K562 (cell line): ENCODE results near the gene SCARF2. TPM values are rescaled to one million over a fixed set of nuclear protein-coding genes. Genes with fewer than 3 reads are reported as not detected.

Experiments
- AFF1 ChIP-seq, 2 experiments: fragments of 450-650 bp; IDR thresholded peaks; 2 replicates each; pipeline ENCODE4 v1.6.1; 2018; ENCODE audit warnings: mild to moderate bottlenecking in 2 of 2, low read depth in 1 of 2; ENCODE audit not compliant: partially characterized antibody in 2 of 2
- EWSR1 ChIP-seq: fragments of 450-650 bp; IDR thresholded peaks from 2 replicates; pipeline ENCODE4 v1.6.1; 2018; ENCODE audit warnings: borderline replicate concordance, mild to moderate bottlenecking, low read depth, moderate library complexity; ENCODE audit not compliant: partially characterized antibody
- FOSL1 ChIP-seq: fragments of 200-800 bp; sonication (Bioruptor generic); conservative IDR thresholded peaks from 2 replicates; pipeline ENCODE4 v1.6.1; 2016; ENCODE audit warnings: missing genetic modification characterization, missing compliant biosample characterization
- HNRNPLL ChIP-seq: fragments of 200-400 bp; formaldehyde crosslinking; IDR thresholded peaks from 2 replicates; pipeline ENCODE4 v1.6.1; 2017; ENCODE audit warnings: low read length, low read depth, mild to moderate bottlenecking; ENCODE audit not compliant: poor library complexity, severe bottlenecking
- MAFF ChIP-seq: IDR thresholded peaks from 2 replicates; pipeline ENCODE4 v1.6.1; 2012; ENCODE audit warnings: low read length, improper control_type of control experiment
- MBD1 ChIP-seq: fragments of 250-450 bp; sonication (Bioruptor Pico); IDR thresholded peaks from 2 replicates; pipeline ENCODE4 v1.8.0; 2022; ENCODE audit warnings: inconsistent platforms
- MTA3 ChIP-seq: fragments of 450-650 bp; formaldehyde crosslinking; IDR thresholded peaks from 2 replicates; pipeline ENCODE4 v1.6.1; 2017; ENCODE audit warnings: mild to moderate bottlenecking, borderline replicate concordance
- PBX2 ChIP-seq, 2 experiments: IDR thresholded peaks in 1 of 2; conservative IDR thresholded peaks in 1 of 2; 2 replicates each; pipeline ENCODE4 v1.6.1; 2016; ENCODE audit warnings: low read depth in 2 of 2, mild to moderate bottlenecking in 1 of 2, missing compliant biosample characterization in 1 of 2, missing genetic modification characterization in 1 of 2, moderate library complexity in 1 of 2
- POLR2G ChIP-seq: fragments of 200-400 bp; formaldehyde crosslinking; IDR thresholded peaks from 2 replicates; pipeline ENCODE4 v1.6.1; 2017; ENCODE audit warnings: low read depth, mild to moderate bottlenecking, antibody characterized with exemption, low read length, moderate library complexity
- TFAM ChIP-seq: fragments of 250-450 bp; sonication (Bioruptor Pico); conservative IDR thresholded peaks from 2 replicates; pipeline ENCODE4 v1.5.0; 2021; ENCODE audit warnings: mild to moderate bottlenecking, moderate library complexity
- ZNF12 ChIP-seq: sonication (generic); formaldehyde crosslinking; IDR thresholded peaks from 2 replicates; pipeline ENCODE4 v1.4.0; 2020; ENCODE audit warnings: mild to moderate bottlenecking, missing genetic modification reagents
- polyA plus RNA-seq, 8 experiments: library from polyadenylated mRNA; depleted of rRNA in 4 of 8; stranded (reverse) in 5 of 8; unstranded in 3 of 8; fragments of >200 nt; fragmentation: Nextera tagmentation in 2 of 8; fragmentation: Illumina TruSeq in 1 of 8; extraction: Ambion mirVana in 2 of 8; extraction: Trizol in 1 of 8; gene quantifications; 2 replicates each; pipeline versions ENCODE4 v1.2.1 to v1.2.3, GENCODE V29; 2011 to 2014; ENCODE audit warnings: inconsistent platforms in 1 of 8, missing spikeins in 1 of 8
- total RNA-seq, 7 experiments: library from RNA; depleted of rRNA in 6 of 7; stranded (reverse); fragments of >200 nt in 6 of 7; fragmentation: Illumina TruSeq in 2 of 7; extraction: Trizol in 2 of 7; gene quantifications; 2 replicates each; pipeline versions ENCODE4 v1.2.1 to v1.2.3, GENCODE V29; 2011 to 2021; ENCODE audit warnings: low replicate concordance in 1 of 7
- TF ChIP-seq, protein P1 (sequence below): IDR thresholded peaks from 2 replicates; pipeline ENCODE4 v1.6.1; 2014; ENCODE audit warnings: antibody characterized with exemption
- TF ChIP-seq, protein P2 (sequence below), 2 experiments: fragments of 200-800 bp in 1 of 2; sonication (Bioruptor generic) in 1 of 2; sonication (generic) in 1 of 2; formaldehyde crosslinking in 1 of 2; IDR thresholded peaks in 1 of 2; conservative IDR thresholded peaks in 1 of 2; 2 replicates each; pipeline versions ENCODE4 v1.5.0 to v1.6.1; 2016 to 2020; ENCODE audit warnings: missing compliant biosample characterization in 1 of 2, missing genetic modification characterization in 1 of 2, missing genetic modification reagents in 1 of 2

SCARF2 gene
- total and polyA plus RNA-seq, 9 of the 15 experiments (the other 6 are each of a cell fraction or from before 2014, with no cell fraction given): 0.06 to 0.32 (median 0.21) TPM; not detected in 5

- TF ChIP-seq POLR2G (0 out of 2 replicates have a peak, but pooled peaks have one; percentile 31), AFF1 (IDR thresholded peaks at IDR 0.05; ENCODE audit: low read depth in 1 of 2, partially characterized antibody in 2 of 2) (no peak), PBX2 (CRISPR knock-in tag; IDR thresholded peaks at IDR 0.05; ENCODE audit: low read depth) (0 out of 2 replicates have a peak, but pooled peaks have one; percentile 5), PBX2 (tag; conservative IDR thresholded peaks at IDR 0.05; ENCODE audit: low read depth) (no peak), MAFF (no peak), HNRNPLL (no peak), MTA3 (peak; percentile 63; the same call in 1 of the 2 replicates), ZNF12 (CRISPR knock-in tag) (no peak), MBD1 (CRISPR knock-in tag) (no peak), EWSR1 (no peak), TFAM (CRISPR knock-in tag) (no peak), FOSL1 (tag) (no peak)
- TF ChIP-seq, protein P1, sequence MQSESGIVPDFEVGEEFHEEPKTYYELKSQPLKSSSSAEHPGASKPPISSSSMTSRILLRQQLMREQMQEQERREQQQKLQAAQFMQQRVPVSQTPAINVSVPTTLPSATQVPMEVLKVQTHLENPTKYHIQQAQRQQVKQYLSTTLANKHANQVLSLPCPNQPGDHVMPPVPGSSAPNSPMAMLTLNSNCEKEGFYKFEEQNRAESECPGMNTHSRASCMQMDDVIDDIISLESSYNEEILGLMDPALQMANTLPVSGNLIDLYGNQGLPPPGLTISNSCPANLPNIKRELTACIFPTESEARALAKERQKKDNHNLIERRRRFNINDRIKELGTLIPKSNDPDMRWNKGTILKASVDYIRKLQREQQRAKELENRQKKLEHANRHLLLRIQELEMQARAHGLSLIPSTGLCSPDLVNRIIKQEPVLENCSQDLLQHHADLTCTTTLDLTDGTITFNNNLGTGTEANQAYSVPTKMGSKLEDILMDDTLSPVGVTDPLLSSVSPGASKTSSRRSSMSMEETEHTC: no peak
- TF ChIP-seq, protein P2, sequence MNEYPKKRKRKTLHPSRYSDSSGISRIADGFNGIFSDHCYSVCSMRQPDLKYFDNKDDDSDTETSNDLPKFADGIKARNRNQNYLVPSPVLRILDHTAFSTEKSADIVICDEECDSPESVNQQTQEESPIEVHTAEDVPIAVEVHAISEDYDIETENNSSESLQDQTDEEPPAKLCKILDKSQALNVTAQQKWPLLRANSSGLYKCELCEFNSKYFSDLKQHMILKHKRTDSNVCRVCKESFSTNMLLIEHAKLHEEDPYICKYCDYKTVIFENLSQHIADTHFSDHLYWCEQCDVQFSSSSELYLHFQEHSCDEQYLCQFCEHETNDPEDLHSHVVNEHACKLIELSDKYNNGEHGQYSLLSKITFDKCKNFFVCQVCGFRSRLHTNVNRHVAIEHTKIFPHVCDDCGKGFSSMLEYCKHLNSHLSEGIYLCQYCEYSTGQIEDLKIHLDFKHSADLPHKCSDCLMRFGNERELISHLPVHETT (CRISPR knock-in tag; conservative IDR thresholded peaks at IDR 0.05 in 1 of 2, IDR thresholded peaks at IDR 0.05 in 1 of 2): 0 out of 4 replicates have a peak, but pooled peaks of 1 of the 2 experiments have one; percentile 52
Measured at GRCh38 chr22:20407829-20408228, 29.8 kb downstream of the SCARF2 start (continued).
